Prostate gland (tissue), 2 donors: Measurements from ENCODE around the gene ABI3BP. TPM values are rescaled to one million over a fixed set of nuclear protein-coding genes. Genes with fewer than 3 reads are reported as not detected.

Source experiments
- DNase-seq: peaks from one replicate; pipeline ENCODE4 v3.0.0-alpha.2; 2019; ENCODE audit warnings: low spot score
- H3K27ac ChIP-seq, 2 donors: fragments of 200-600 bp; sonication (generic); 2 replicates each; pipeline ENCODE4 v1.5.1; 2017 to 2019
- H3K27me3 ChIP-seq: fragments of 200-600 bp; sonication (generic); replicated peaks from 2 replicates; pipeline ENCODE4 v1.5.1; 2019; ENCODE audit not compliant: insufficient read depth
- H3K36me3 ChIP-seq, 2 donors: fragments of 200-600 bp; sonication (generic); 1 replicate in 1 of 2; 2 replicates in 1 of 2; pipeline versions ENCODE4 v1.5.1 to v1.8.1; 2017 to 2019
- H3K4me1 ChIP-seq: fragments of 200-600 bp; sonication (generic); replicated peaks from 2 replicates; pipeline ENCODE4 v1.5.1; 2019
- H3K4me3 ChIP-seq, 2 donors: fragments of 200-600 bp; sonication (generic); 2 replicates each; pipeline ENCODE4 v1.5.1; 2017 to 2019
- H3K9me3 ChIP-seq: fragments of 200-600 bp; sonication (generic); 2 replicates; pipeline ENCODE4 v1.5.1; 2017
- CTCF ChIP-seq, 4 experiments: fragments of 200-600 bp in 2 of 4; fragments of 450-650 bp in 2 of 4; sonication (generic) in 2 of 4; IDR thresholded peaks; 1 replicate in 3 of 4; 2 replicates in 1 of 4; pipeline ENCODE4 v1.5.1; 2016 to 2019; ENCODE audit warnings: antibody characterized with exemption in 4 of 4, mild to moderate bottlenecking in 2 of 4, moderate library complexity in 2 of 4
- POLR2A ChIP-seq: fragments of 450-650 bp; IDR thresholded peaks from one replicate; pipeline ENCODE4 v1.6.1; 2016; ENCODE audit warnings: antibody characterized with exemption, mild to moderate bottlenecking
- POLR2AphosphoS5 ChIP-seq: sonication (generic); formaldehyde crosslinking; IDR thresholded peaks from one replicate; pipeline ENCODE4 v1.6.1; 2017; ENCODE audit warnings: antibody characterized with exemption
- WGBS: methylation state at CpG from one replicate; pipeline ENCODE4 v1.1.5; 2018; 5-methylcytosine and 5-hydroxymethylcytosine counted together
- intact Hi-C: fragments of 100-400 bp; cut with DNase I; formaldehyde crosslinking; loops from one replicate; pipeline ENCODE4 v1.14.2; 2022
- total RNA-seq, 2 donors: library from RNA; depleted of rRNA; stranded (reverse); fragments of >200 nt; gene quantifications; one replicate each; pipeline ENCODE4 v1.1.0, GENCODE V29; 2016

The ABI3BP gene
- total RNA-seq, 2 donors from 2014 or later: 15.3 to 16.6 TPM

GRCh38 chr3:100760377-100760776, 232.8 kb downstream of the ABI3BP start:
- 47% methylated on average over 4 of the region's 4 CpGs for WGBS
- no peak overlapping the region for H3K27ac ChIP-seq
- no peaks in the 10 kb centered on the region for H3K27me3 ChIP-seq
- H3K4me1 ChIP-seq: no peaks in the 10 kb centered on the region
- H3K9me3 ChIP-seq: no peaks in the 10 kb centered on the region
- intact Hi-C loops: no loop called here
- no peak for TF ChIP-seq POLR2AphosphoS5
- no peak for TF ChIP-seq POLR2A
- TF ChIP-seq CTCF (IDR thresholded peaks at IDR 0.05): no peak
- no peak overlapping the region for H3K4me3 ChIP-seq
- no peak for DNase-seq
- no peaks in the 10 kb centered on the region for H3K36me3 ChIP-seq

GRCh38 chr3:100759950-100760349, 233.3 kb downstream of the ABI3BP start:
- Histone ChIP-seq H3K9me3 (no peaks in the 10 kb centered on the region), H3K27me3 (no peaks in the 10 kb centered on the region), H3K4me3 (no peak overlapping the region), H3K36me3 (no peaks in the 10 kb centered on the region), H3K27ac (no peak overlapping the region), H3K4me1 (no peaks in the 10 kb centered on the region)
- TF ChIP-seq POLR2AphosphoS5: no peak
- TF ChIP-seq CTCF (IDR thresholded peaks at IDR 0.05): no peak
- no peak for TF ChIP-seq POLR2A
- intact Hi-C loops: no loop called here
- no peak for DNase-seq

GRCh38 chr3:100759159-100759558, 234.1 kb downstream of the ABI3BP start:
- WGBS: 56% methylated on average over 3 of the region's 3 CpGs
- Histone ChIP-seq H3K27me3 (no peaks in the 10 kb centered on the region), H3K9me3 (no peaks in the 10 kb centered on the region), H3K36me3 (no peaks in the 10 kb centered on the region), H3K4me3 (no peak overlapping the region), H3K4me1 (no peaks in the 10 kb centered on the region), H3K27ac (no peak overlapping the region)
- no peak for DNase-seq
- no peak for TF ChIP-seq POLR2AphosphoS5
- intact Hi-C loops: no loop called here

GRCh38 chr3:100756441-100756840, 236.8 kb downstream of the ABI3BP start:
- no peaks in the 10 kb centered on the region for H3K9me3 ChIP-seq
- no peaks in the 10 kb centered on the region for H3K36me3 ChIP-seq
- no peak for DNase-seq
- intact Hi-C loops: no loop called here
- no peaks in the 10 kb centered on the region for H3K4me1 ChIP-seq
- WGBS: 62% methylated on average over 2 of the region's 2 CpGs
- no peak overlapping the region for H3K27ac ChIP-seq
- no peak for TF ChIP-seq POLR2A
- no peak for TF ChIP-seq CTCF (IDR thresholded peaks at IDR 0.05)
- TF ChIP-seq POLR2AphosphoS5: no peak
- H3K4me3 ChIP-seq: no peak overlapping the region
- no peaks in the 10 kb centered on the region for H3K27me3 ChIP-seq

- Histone ChIP-seq H3K27me3 (no peaks in the 10 kb centered on the region), H3K4me1 (no peaks in the 10 kb centered on the region), H3K4me3 (no peak overlapping the region), H3K36me3 (no peaks in the 10 kb centered on the region), H3K27ac (no peak overlapping the region), H3K9me3 (no peaks in the 10 kb centered on the region)
- no peak for TF ChIP-seq POLR2A
- TF ChIP-seq POLR2AphosphoS5: no peak
- TF ChIP-seq CTCF (IDR thresholded peaks at IDR 0.05): no peak
- DNase-seq: no peak
- WGBS: 67% methylated on average over 3 of the region's 3 CpGs
- intact Hi-C loops: no loop called here
Observed at GRCh38 chr3:100754563-100755334, 238.5 kb downstream of the ABI3BP start.
